Neutrophil (primary cell): Measurements from ENCODE around the gene TBXAS1.
A peak's percentile ranks its signal among the peaks of the same experiment; 100 is the strongest.

Source experiments
- H3K27ac ChIP-seq: fragments of 200-600 bp; sonication (generic); 2 replicates; pipeline ENCODE4 v1.5.1; 2016; ENCODE audit warnings: mild to moderate bottlenecking, moderate library complexity
- H3K27me3 ChIP-seq: fragments of 200-600 bp; sonication (generic); 2 replicates; pipeline ENCODE4 v1.6.0; 2016; ENCODE audit warnings: mild to moderate bottlenecking
- H3K36me3 ChIP-seq: fragments of 200-600 bp; sonication (generic); 2 replicates; pipeline ENCODE4 v1.5.1; 2017
- H3K4me1 ChIP-seq, 2 experiments: fragments of 200-600 bp in 1 of 2; sonication (generic) in 1 of 2; 1 replicate in 1 of 2; 2 replicates in 1 of 2; pipeline versions ENCODE4 v1.5.1 to v1.6.1; 2013 to 2016; ENCODE audit warnings: low read depth in 1 of 2, low read length in 1 of 2, mild to moderate bottlenecking in 1 of 2, moderate library complexity in 1 of 2; ENCODE audit not compliant: control insufficient read depth in 1 of 2, insufficient read depth in 1 of 2
- H3K4me3 ChIP-seq, 2 experiments: fragments of 200-600 bp in 1 of 2; sonication (generic) in 1 of 2; 1 replicate in 1 of 2; 2 replicates in 1 of 2; pipeline ENCODE4 v1.5.1; 2013 to 2016; ENCODE audit warnings: low read depth in 1 of 2, low read length in 1 of 2, mild to moderate bottlenecking in 1 of 2, moderate library complexity in 1 of 2
- H3K9me3 ChIP-seq: fragments of 200-600 bp; sonication (generic); 2 replicates; pipeline ENCODE4 v1.5.1; 2016
- CTCF ChIP-seq: fragments of 200-600 bp; sonication (generic); IDR thresholded peaks from 2 replicates; pipeline ENCODE4 v1.5.1; 2016; ENCODE audit warnings: antibody characterized with exemption

TBXAS1 gene

GRCh38 chr7:140035400-140036223 is 206.5 kb downstream of the TBXAS1 start:
- TF ChIP-seq CTCF, result no peak
- H3K27me3 ChIP-seq, result no peaks in the 10 kb centered on the region
- no peaks in the 10 kb centered on the region for H3K4me1 ChIP-seq
- no peaks in the 10 kb centered on the region for H3K9me3 ChIP-seq
- H3K4me3 ChIP-seq, result no peak overlapping the region
- peaks cover 77% of the 10 kb centered on the region for H3K36me3 ChIP-seq
- H3K27ac ChIP-seq, result no peak overlapping the region

- no peaks in the 10 kb centered on the region for H3K27me3 ChIP-seq
- TF ChIP-seq CTCF, result no peak
- H3K27ac ChIP-seq, result peak overlapping the region; percentile 16
- H3K9me3 ChIP-seq, result no peaks in the 10 kb centered on the region
- peaks cover 77% of the 10 kb centered on the region for H3K36me3 ChIP-seq
- H3K4me1 ChIP-seq, result no peaks in the 10 kb centered on the region
- H3K4me3 ChIP-seq, result no peak overlapping the region
Observed at GRCh38 chr7:140036224-140036962, 207.3 kb downstream of the TBXAS1 start.

- Histone ChIP-seq H3K4me3 (no peak overlapping the region), H3K27ac (no peak overlapping the region), H3K36me3 (peaks cover 78% of the 10 kb centered on the region)
Observed at GRCh38 chr7:140039066-140039465, 210.0 kb downstream of the TBXAS1 start.

GRCh38 chr7:140039896-140040295 is 210.8 kb downstream of the TBXAS1 start:
- H3K9me3 ChIP-seq, result no peaks in the 10 kb centered on the region
- TF ChIP-seq CTCF, result no peak
- H3K36me3 ChIP-seq, result peaks cover 71% of the 10 kb centered on the region
- H3K27me3 ChIP-seq, result no peaks in the 10 kb centered on the region
- H3K4me3 ChIP-seq, result no peak overlapping the region
- H3K4me1 ChIP-seq, result no peaks in the 10 kb centered on the region
- H3K27ac ChIP-seq, result no peak overlapping the region

More at GRCh38 chr7:140039066-140039465, 210.0 kb downstream of the TBXAS1 start:
- H3K9me3 ChIP-seq, result no peaks in the 10 kb centered on the region
- no peaks in the 10 kb centered on the region for H3K27me3 ChIP-seq
- H3K4me1 ChIP-seq, result no peaks in the 10 kb centered on the region
- TF ChIP-seq CTCF, result no peak

GRCh38 chr7:140041659-140042385 is 212.8 kb downstream of the TBXAS1 start:
- H3K27me3 ChIP-seq, result no peaks in the 10 kb centered on the region
- H3K9me3 ChIP-seq, result no peaks in the 10 kb centered on the region
- H3K4me3 ChIP-seq, result no peak overlapping the region
- no peaks in the 10 kb centered on the region for H3K4me1 ChIP-seq
- H3K27ac ChIP-seq, result no peak overlapping the region
- peaks cover 75% of the 10 kb centered on the region for H3K36me3 ChIP-seq
- no peak for TF ChIP-seq CTCF
